GM12801 (cell line): ENCODE measurements around the gene SEZ6.

Experiments
- TF ChIP-seq, protein P1 (sequence below): IDR thresholded peaks from one replicate; pipeline ENCODE4 v1.5.1; 2011; ENCODE audit warnings: control low read depth; ENCODE audit not compliant: insufficient read length; ENCODE audit errors: extremely low read depth

Gene SEZ6

DNA sequence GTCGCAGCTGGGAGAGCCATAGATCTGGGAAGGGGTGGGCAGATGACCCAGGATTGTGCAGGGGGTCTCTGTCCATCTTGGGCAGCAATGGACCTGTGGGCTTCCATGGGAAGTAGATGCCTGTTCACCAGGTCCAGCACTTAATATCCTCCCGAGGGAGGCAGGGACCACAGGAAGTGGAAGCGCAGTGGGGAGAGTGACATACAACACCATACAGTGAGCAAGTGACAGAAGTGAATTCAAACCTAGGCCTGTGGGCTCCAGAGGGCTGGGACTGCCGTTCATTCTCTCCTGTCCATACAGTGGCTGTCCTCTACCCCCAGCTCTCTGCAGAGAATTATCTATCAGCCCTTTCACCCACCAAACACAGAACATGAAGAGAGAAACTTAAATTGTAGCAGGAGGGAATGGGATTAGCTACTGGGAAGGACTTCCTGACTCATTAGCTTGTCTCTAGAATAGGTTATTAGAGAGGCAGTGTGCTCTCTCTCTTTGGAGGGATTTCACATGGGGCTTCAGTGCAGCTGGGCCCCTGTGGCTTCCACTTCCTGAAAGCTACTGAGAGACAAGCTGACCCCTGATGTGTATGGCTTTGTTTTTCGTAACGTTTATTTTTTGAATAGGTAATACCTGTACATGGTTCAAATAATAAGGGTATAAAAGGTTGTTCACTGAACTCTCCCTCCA, 13.1 kb upstream of the SEZ6 start:
- TF ChIP-seq, protein P1, sequence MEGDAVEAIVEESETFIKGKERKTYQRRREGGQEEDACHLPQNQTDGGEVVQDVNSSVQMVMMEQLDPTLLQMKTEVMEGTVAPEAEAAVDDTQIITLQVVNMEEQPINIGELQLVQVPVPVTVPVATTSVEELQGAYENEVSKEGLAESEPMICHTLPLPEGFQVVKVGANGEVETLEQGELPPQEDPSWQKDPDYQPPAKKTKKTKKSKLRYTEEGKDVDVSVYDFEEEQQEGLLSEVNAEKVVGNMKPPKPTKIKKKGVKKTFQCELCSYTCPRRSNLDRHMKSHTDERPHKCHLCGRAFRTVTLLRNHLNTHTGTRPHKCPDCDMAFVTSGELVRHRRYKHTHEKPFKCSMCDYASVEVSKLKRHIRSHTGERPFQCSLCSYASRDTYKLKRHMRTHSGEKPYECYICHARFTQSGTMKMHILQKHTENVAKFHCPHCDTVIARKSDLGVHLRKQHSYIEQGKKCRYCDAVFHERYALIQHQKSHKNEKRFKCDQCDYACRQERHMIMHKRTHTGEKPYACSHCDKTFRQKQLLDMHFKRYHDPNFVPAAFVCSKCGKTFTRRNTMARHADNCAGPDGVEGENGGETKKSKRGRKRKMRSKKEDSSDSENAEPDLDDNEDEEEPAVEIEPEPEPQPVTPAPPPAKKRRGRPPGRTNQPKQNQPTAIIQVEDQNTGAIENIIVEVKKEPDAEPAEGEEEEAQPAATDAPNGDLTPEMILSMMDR, result no peak

DNA sequence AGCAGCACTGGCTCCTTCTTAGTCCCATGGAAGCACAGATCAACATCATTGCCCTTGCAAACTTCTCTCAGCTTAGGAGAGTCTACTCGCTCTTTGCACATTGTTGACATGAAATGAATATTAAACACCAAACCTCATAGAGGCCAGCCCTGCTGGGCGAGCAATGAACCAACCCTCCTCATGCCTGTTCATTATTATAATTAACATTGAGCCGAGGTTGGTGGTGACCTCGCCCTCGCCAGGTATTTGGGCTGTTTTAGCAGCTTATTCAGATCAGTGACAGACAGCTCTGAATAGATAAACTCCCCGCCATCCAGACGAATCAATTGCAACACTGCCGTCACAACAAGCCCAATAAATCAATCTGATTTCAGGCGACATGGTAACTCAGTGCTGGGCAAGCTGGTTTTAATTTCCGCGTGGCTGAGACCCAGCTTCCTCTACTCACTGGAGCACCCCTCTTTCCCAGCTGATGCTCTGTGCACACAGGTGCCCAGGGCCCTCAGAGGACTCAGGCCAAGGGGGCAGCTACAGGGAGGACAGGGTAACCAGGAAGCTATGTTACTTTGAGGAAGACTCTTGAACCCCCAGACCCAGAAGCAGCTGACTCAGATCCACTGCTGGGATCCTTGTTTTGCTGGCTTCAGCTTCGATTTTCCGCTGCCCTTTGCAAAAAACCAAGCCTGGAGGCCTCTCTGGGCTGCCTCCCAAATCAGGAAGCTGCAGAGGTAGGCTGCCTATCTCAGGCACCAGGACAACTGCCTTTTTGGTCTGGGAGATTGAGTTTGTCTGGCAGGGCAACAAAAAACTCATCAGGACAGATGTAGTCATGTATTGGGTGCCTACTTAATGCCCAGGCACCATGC, 10.7 kb upstream of the SEZ6 start:
- TF ChIP-seq, protein P1, result no peak

DNA sequence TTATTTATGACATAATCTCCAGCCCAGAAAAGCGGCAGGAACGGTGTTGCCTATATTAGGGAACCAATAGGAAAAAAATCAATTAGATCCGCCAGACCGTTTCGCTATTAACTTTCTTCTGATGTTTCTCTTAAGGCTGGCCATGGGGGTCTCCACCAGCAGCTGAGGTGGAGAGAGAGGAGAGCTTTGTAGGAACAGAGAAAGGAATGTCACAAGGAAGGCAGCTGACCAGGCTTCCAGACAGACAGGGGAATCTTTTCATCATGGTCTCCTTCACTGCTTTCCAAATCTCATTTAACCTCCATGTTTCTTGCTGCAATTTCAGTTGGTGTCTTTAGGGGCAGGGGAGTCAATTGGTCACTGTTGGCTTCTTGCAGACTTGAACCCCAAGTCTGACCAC, 8.9 kb upstream of the SEZ6 start:
- TF ChIP-seq, protein P1, result no peak

DNA sequence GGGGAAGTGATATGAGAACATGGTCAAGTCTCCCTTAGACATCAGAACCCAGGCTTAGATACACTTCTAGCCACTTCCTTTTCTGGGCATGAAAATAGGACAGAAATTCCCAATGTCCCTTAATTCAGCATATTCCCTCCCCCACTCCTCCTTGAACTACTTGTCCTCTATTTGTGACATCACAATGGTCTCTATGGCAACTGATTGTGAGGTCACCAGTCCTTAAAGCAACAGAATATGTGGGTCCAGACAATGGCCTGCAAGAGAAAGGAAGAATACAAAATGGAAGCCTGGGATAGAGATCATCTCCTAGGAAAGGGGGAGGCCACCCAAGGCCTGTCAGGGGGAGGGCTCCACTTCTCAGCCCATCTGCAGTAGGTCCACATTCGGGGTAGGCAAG, 6.7 kb upstream of the SEZ6 start:
- TF ChIP-seq, protein P1, result no peak

DNA sequence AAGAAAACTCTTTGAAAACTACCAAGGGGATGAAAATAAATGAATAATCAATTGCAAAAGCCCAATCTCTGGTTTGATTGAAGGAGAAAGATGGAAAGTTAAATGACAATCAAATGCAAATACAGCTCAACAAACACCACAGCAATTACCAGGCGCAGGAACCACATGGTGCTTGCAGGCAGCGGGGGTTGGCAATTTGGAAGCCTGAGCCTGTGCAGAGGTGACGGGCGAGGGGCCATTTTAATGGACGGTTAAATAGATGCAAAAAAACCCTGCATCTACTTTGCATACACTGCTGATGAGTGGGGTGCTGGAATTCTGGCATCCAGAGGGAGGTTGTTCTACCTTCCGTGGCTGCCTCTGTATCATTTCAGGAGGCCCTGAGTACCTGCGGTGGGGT, 4.8 kb upstream of the SEZ6 start:
- TF ChIP-seq, protein P1, result no peak

DNA sequence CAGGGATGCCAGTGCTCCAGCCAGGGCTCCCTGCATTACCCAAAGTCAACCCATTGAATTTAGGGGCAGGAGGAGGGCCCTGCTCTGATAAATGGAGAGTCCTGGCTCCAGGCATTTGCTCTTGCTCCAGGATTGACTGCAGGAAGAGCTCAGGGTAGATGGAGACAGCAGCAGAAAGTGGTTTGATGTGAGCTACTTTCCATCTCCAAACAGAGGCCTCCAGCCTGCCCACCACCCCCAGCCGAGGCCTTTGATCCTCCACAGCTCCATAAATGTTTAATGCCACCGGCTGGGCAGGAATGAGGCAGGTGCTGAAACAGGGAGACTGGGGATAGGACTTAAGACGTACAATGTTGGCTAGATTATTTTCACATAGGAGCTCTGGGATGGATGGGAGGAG, 4.3 kb upstream of the SEZ6 start:
- TF ChIP-seq, protein P1, result no peak

DNA sequence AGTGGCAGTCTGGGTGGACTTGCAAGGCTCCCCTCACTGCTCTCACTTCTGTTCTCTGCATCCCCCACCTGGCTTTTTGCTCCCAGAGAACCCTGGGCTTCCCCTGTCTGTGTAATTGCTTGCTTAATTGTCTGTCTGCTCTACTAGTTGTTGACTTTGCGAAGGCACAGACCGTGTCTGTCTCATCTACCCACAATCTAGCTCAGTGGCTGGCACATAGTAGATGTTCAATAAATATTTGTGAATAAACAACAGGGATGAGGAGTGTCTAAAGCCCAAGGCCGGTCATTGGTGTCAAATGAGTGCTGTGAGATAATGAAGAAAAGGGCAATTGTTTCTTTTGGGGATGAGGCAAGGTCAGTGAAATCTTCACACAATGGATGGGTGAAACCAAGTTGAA, 2.8 kb upstream of the SEZ6 start:
- TF ChIP-seq, protein P1, result no peak
